ENCODE results near the gene NFX1.
"Not testable (repeated sequence)": the region's sequence is repeated elsewhere in the genome, so short reads cannot be mapped to it uniquely, and the experiment has no call there.

DNA sequence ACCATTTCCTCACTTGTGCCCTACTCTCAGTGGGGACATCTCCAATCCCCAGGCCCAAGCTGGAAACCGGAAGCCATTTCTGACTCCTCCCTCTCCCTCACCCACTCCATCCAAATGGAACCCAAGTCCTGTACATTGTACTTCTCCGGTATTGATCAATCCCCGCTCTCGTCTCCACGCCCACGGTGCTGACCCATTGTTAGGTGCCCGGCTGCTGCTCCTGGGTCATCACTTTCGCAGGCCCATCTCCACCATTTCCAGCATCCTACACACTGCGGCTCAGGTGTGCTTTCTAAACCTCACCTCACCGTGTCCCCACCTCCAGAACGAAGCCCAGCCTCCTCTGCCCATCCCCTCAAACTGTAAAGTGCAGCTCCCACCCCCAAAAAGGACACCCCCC, 93.1 kb downstream of the NFX1 start:
- TF ChIP-seq, protein P1, sequence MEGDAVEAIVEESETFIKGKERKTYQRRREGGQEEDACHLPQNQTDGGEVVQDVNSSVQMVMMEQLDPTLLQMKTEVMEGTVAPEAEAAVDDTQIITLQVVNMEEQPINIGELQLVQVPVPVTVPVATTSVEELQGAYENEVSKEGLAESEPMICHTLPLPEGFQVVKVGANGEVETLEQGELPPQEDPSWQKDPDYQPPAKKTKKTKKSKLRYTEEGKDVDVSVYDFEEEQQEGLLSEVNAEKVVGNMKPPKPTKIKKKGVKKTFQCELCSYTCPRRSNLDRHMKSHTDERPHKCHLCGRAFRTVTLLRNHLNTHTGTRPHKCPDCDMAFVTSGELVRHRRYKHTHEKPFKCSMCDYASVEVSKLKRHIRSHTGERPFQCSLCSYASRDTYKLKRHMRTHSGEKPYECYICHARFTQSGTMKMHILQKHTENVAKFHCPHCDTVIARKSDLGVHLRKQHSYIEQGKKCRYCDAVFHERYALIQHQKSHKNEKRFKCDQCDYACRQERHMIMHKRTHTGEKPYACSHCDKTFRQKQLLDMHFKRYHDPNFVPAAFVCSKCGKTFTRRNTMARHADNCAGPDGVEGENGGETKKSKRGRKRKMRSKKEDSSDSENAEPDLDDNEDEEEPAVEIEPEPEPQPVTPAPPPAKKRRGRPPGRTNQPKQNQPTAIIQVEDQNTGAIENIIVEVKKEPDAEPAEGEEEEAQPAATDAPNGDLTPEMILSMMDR (IDR thresholded peaks at IDR 0.05; ENCODE audit: poor library complexity) = not testable (repeated sequence)
- not testable (repeated sequence) for TF ChIP-seq EZH2phosphoT487 (IDR thresholded peaks at IDR 0.05; ENCODE audit: low read depth, severe bottlenecking, unreplicated experiment); EZH2 (IDR thresholded peaks at IDR 0.05; ENCODE audit: borderline replicate concordance)

All from hepatocyte (in vitro differentiated cells).